Hematopoietic multipotent progenitor cell treated with erythropoietin and hydrocortisone succinate and interleukin-3 and kit ligand, for 15 days (in vitro differentiated cells): ENCODE measurements around the gene RTN4RL1.

Source experiments
- DNase-seq: peaks from one replicate; pipeline ENCODE4 v3.0.0-alpha.2; 2015; ENCODE audit warnings: low spot score

The RTN4RL1 gene

DNA sequence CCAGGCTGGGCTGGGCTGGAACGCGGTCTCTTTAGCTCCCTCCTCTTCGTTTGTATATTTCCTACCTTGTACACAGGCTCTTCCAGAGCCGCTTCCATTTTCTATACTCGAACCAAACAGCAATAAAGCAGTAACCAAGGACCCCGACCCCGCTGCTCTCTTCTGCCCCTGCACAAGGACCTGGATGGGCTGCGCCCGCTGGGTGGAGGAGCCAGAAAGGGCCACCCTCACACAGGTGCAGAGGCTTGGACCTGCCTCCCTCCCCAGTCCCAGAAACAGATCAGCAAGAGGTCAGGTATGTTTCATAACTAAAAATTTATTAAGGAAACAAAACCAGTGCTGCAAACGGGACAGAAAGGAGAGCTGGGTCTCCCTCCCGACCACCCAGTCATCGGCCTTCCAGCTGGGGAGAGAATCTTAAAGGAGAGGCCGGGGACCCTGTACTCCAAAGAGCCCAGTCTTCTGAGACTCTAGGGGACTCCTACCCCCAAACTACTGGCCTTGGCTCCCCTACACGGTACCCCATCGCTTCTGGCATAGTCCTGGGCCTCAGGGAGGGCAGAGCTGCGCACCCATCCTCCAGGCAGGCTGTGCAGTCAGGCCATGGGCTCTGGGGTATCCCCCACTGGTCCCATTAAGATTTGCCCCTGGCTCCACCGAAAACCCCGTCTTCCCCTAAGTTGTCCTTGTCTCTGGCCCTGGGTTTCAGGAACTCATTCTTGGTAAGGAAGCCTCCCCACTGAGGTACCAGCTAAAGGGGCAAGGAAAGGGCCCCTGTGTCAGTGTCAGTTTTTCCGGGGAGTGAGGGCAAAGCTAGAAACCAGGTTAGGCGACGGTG is 34.6 kb upstream of the RTN4RL1 start:
- DNase-seq: no peak

DNA sequence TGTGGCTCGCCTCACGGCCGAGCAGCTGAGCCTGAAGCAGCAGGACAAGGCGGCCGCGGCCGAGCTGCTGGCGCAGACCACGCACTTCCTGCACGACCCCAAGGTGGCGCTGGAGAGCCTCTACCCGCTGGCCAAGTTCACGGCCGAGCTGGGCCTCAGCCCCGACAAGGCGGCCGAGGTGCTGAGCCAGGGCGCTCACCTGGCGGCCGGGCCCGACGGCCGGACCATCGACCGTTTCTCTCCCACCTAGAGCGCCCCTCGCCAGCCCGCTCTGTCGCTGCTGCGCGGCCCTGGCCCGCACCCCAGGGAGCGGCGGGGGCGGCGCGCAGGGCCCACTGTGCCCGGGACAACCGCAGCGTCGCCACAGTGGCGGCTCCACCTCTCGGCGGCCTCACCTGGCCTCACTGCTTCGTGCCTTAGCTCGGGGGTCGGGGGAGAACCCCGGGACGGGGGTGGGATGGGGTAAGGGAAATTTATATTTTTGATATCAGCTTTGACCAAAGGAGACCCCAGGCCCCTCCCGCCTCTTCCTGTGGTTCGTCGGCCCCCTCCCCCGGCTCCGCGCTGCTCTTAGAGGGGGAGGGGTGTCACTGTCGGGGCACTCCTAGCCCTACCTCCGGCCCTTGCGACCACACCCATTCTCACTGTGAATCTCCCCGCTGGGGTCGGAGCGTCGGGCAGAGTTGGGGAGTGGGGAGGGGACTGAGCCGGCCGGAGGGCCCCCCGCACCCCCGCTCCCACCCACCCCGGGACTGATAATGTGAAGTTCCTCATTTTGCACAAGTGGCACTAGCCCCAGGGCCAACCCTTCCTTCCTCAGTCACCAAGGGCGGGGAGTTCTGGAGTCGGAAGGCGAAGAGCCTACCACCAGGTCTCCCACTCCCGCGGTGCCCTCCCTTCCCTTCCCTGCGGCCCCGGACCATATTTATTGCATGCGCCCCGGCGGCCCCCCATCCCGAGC is 33.7 kb upstream of the RTN4RL1 start:
- DNase-seq: peak; percentile 72

DNA sequence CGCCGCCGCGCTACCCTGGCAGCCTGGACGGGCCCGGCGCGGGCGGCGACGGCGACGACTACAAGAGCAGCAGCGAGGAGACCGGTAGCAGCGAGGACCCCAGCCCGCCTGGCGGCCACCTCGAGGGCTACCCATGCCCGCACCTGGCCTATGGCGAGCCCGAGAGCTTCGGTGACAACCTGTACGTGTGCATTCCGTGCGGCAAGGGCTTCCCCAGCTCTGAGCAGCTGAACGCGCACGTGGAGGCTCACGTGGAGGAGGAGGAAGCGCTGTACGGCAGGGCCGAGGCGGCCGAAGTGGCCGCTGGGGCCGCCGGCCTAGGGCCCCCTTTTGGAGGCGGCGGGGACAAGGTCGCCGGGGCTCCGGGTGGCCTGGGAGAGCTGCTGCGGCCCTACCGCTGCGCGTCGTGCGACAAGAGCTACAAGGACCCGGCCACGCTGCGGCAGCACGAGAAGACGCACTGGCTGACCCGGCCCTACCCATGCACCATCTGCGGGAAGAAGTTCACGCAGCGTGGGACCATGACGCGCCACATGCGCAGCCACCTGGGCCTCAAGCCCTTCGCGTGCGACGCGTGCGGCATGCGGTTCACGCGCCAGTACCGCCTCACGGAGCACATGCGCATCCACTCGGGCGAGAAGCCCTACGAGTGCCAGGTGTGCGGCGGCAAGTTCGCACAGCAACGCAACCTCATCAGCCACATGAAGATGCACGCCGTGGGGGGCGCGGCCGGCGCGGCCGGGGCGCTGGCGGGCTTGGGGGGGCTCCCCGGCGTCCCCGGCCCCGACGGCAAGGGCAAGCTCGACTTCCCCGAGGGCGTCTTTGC is 32.8 kb upstream of the RTN4RL1 start:
- no peak for DNase-seq

DNA sequence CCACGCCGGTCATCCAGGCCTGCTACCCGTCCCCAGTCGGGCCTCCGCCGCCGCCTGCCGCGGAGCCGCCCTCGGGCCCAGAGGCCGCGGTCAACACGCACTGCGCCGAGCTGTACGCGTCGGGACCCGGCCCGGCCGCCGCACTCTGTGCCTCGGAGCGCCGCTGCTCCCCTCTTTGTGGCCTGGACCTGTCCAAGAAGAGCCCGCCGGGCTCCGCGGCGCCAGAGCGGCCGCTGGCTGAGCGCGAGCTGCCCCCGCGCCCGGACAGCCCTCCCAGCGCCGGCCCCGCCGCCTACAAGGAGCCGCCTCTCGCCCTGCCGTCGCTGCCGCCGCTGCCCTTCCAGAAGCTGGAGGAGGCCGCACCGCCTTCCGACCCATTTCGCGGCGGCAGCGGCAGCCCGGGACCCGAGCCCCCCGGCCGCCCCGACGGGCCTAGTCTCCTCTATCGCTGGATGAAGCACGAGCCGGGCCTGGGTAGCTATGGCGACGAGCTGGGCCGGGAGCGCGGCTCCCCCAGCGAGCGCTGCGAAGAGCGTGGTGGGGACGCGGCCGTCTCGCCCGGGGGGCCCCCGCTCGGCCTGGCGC is 32.1 kb upstream of the RTN4RL1 start:
- no peak for DNase-seq

DNA sequence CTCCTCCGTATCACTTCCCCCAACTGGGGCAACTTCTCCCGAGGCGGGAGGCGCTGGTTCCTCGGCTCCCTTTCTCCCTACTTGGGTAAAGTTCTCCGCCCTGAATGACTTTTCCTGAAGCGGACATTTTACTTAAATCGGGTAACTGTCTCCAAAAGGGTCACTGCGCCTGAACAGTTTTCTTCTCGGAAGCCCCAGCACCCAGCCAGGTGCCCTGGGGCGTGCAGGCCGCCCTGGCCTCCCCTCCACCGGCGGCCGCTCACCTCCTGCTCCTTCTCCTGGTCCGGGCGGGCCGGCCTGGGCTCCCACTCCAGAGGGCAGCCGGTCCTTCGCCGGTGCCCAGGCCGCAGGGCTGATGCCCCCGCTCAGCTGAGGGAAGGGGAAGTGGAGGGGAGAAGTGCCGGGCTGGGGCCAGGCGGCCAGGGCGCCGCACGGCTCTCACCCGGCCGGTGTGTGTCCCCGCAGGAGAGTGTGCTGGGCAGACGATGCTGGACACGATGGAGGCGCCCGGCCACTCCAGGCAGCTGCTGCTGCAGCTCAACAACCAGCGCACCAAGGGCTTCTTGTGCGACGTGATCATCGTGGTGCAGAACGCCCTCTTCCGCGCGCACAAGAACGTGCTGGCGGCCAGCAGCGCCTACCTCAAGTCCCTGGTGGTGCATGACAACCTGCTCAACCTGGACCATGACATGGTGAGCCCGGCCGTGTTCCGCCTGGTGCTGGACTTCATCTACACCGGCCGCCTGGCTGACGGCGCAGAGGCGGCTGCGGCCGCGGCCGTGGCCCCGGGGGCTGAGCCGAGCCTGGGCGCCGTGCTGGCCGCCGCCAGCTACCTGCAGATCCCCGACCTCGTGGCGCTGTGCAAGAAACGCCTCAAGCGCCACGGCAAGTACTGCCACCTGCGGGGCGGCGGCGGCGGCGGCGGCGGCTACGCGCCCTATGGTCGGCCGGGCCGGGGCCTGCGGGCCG is 31.4 kb upstream of the RTN4RL1 start:
- DNase-seq: no peak

DNA sequence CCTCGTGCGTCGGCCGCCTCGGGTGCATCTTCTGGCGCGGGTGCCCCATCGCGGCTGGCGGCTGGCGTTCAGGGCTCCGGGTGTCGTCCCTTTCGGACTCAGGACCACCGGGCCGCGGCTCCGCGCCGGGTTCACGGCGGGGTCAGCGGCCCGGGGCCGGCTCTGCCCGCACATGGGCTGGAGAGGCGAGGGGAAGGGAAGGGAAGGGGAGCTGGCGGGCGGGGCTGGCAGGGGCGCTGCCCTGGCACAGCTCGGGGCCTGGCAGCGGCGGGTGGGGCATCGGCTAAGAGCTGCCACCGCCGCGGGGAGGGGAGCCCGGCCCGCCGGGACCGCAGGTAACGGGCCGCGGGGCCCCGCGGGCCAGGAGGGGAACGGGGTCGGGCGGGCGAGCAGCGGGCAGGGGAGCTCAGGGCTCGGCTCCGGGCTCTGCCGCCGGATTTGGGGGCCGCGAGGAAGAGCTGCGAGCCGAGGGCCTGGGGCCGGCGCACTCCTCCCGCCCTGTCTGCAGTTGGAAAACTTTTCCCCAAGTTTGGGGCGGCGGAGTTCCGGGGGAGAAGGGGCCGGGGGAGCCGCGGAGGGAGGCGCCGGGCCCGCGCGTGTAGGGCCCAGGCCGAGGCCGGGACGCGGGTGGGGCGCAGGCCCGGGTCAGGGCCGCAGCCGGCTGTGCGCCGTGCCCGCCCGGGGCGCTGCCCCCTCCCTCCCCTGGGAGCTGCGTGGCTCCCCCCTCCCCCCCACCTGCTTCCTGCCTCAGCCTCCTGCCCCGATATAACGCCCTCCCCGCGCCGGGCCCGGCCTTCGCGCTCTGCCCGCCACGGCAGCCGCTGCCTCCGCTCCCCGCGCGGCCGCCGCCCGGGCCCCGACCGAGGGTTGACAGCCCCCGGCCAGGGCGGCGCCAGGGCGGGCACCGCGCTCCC is 30.4 kb upstream of the RTN4RL1 start:
- no peak for DNase-seq

DNA sequence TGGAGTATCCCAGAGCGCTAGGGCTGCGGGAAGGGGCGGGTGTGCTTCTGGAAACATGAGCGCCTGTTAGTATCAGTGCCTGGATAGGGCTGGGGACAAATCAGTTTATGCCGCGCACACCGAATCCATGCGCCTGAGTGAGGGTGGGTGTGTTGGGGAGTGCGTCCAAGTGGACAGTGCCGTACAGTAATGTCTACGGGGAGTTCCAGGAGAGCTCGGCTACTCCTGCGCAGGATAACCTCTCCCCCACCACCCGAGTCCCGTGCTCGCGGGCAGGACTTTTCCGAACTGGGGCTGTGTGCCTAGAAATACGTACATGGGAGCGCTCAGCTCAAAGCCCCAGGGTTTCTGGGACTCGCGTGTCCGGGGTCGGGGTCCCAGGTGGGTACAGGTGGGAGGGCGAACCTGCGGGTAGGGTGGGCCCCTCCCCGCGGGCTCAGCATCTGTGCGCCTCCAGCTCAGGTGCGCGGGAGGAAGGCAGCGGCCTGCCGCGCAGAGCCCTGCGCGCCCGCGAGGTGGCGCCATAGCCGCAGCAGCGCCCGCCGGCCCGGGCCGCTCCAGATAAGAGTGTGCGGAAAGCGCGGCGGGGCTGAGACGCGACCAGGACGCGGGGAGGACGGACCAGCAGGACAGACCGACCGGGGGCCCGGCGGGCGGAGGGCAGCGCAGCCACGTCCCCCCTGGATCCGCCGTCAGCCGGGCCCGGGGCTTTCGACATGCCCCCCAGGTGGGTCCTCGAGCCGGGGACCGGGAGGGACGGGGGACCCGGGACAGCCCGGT is 29.6 kb upstream of the RTN4RL1 start, which contains the start of gene HIC1:
Gene HIC1, plus strand, starts transcription at position 592 of the 780 bp plus-strand sequence. CDS start 1,588 bp downstream, outside the sequence.
- peak; percentile 69 for DNase-seq

DNA sequence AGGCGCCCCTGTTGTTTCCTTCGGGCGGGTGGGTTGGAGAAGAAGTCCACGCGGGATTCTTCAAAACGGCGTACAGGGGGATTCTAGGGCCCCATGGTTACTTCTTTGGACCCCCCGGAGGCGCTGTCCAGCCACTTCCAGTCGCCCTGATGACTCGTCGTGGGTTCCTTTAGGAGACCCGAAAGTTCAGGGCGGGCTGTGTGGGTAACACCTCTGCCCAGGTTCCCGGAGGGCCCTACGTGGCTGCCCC is 29.1 kb upstream of the RTN4RL1 start:
- DNase-seq: no peak

DNA sequence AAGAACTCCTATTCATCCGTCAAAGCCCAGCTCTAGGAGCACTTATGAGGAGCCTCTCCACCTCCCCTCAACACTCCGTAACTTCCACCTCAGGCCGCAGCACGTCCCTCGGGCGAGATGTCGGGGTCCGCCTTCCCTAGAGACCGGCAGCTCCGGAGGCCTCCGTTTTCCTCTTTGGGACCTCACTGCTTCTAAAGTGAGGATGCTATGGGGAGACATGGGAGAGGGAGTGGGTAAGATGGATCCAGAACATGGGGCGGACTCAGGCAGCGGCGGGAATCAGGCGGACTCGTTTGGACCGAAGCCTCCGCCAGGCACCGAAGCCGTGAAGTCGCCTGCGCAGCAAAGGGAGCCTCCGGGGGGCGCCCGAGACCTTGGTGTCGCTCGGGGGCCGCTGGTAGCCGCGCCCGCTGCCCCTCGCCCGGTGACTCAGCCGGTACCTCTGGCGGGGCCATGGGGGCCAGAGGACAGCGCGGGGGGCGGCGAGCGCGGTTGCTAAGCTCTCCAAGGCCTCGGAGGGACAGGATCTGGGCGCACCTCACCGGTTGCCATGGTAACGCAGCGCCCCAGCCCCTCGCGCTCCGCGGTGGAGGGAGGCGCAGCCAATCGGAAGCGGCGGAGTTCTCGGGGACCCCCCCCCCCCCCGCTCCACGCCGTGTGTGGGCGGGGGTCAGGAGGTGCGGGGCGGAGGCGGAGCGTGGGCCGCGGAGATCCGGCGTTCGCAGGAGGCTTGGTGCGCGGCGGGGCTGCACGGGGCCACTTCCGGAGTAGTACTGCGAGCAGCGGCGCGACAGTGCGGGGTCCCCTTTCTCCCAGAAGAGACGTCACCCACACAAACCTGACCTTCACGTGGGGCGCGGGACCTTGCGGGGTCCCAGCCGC is 28.5 kb upstream of the RTN4RL1 start:
- no peak for DNase-seq

DNA sequence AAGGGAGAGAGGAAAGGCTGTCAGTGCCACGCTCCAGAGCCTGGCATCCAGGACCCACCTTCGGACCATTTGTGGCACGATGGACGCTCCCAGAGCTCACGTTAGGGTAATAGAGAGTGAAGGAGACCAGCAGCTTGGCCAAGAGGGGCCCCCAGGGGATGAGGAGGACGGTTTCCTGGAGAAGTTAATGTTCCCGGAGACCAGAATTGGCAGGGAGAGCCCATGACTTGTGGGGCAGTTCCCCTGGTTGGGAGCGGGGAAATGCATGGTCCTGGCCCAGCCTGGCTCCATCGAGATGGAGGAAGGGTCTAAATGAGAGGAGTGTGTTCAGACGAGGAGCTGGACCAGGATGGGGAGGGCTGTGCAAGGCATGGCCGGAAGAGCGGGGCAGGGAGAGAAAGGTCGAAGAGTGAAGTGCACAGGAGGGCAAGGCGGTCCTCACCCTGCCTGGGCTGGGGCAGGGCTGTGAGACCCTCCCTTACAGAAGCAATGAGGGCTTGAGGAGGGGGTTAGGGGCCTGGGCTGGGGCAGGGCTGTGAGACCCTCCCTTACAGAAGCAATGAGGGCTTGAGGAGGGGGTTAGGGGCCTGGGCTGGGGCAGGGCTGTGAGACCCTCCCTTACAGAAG is 26.9 kb upstream of the RTN4RL1 start:
- no peak for DNase-seq

DNA sequence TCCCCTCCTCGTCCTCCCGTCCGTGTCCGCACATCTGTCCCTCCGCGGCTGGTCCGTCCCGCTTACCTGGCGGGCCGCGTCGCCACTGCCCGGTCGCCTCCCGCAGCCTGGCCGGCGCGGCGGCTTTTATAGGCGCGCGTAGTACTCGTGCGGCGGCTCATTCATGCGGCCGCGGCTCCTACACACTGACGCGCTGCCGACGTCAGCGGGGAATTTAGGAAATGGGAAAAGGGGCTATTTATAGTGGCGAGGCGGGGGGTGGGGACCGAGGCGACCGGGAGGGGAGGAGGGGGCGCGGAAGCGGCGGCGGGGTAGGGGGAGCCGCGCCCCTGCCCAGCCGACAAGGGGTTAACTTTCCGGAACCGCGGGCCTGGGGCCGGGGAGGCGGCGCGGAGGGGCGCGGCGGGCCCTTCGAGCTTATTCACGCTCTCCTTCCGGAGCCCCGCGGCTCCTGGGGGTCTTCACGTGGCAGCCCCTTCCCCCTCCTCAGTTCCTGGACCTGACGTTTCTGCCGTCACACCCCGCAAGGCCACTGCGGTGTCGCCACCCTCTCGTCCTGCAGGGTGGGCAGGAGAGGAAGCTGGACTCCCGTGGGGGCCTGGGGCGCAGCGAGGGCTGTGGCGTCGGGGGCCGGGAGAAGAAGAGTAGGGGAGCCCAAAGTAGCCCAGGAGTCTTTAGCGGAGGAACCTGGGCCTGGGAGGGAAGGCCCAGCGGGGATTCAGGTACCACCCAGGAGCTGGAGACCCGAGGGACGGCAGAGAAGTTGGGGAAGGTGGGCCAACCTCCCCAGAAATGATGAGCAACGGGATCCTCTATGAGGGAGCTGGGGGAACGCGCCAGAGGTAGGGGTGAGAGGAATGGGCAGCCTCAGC is 26.2 kb upstream of the RTN4RL1 start:
- DNase-seq: no peak

DNA sequence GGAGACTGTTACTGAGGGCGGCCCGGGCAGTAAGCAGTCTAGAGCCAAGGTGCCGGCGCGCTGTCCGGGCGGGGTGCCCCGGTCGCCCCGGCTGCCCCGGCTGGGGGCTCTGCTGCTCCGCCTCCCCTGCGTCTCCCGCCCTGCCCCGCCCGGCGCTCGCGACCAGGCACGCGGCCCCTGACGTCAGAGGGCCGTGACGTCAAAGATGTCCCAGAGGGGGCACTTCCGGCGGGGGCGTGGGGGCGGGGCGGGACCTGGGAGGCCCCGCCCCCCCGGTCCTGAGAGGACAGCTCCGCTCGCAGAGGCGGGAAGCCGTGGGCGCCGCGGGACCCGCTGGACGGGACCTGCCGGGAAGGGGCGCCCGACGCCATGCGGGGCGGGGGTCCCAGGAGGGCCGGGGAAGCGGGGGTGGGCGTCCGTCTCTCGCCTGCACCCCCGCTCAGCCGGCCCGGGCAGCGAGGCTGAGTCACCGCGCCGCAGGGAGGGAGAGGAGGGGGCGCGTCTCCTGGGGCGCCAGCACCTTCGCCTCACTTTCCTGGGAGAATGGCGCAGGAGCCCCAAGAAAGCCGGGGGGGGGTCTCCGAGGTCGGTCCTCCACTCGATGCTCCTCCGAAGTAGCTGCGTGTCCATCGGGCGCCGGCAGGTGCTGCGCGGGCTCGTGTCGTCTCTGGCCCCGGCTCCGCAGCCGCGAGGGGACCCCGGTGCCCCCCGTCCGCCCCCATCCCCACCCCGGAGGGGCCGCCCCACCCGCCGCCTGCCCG is 25.3 kb upstream of the RTN4RL1 start:
- peak; percentile 74 for DNase-seq

DNA sequence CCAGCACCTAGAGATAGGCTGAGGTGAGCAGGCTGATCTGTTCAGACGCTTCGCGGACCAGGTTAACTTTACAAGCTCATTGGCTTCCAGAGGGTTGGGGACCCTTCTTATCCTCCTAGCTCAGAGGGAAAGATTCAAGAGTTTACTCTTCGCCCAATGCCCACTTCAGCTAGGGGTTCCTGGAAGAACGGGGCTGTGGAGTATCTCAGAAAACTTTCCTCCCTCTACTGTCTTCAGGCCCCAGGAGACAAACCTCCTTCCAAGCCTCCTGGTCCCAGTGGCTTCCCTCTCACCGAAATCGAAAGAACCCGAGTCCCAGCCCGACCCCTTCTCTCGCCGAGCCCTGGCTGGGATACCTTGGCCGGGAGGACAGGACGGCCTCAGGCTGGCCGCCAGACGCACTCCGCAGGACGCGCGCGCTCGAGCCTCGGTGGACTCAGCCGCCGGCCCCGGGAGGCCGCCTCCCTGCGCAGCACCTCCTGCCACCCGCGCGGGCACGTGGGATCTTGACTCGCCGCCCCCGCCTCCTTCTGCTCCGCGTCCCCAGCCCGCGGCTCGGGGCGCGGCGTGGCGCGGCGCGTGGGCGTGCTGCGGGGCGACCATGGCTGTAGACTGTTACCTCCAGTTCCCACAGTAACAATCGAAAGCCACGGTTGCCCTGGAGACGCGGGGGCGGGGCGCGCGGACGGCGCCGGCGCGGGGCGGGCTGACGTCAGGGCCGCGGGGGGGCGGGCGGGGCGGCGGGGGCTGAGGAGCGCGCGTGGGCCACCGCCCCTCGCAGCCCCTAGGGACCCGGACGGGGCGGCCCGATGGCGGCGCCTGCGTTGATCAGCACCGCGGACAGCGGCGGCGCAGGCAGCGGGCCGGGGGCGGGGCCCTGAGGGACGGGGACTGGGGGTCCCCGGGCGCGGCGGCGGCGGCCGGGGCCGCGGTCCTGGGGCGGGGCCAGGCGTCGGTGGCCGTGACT is 24.5 kb upstream of the RTN4RL1 start:
- DNase-seq: peak; percentile 87

DNA sequence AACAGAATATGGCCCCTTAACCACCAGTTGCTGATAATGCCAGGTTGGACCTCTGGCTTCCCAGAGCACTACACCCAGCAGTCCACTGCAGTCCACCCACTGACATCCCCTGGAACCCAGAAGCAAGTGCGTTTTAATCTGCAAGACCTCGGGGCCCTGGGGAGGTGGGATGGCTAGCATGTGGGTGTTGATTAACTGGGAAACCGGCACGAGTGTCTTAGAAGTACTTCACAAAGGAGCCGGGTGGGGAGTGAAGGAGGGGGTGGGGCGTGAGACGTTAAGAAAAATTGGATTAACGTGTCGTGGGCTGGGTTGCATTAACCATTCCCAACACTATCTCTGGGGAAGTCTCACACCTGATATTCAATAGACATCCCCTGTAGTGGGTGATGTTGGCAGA is 23.7 kb upstream of the RTN4RL1 start:
- DNase-seq: no peak
